ENCODE measurements around the gene MBD6.

DNA sequence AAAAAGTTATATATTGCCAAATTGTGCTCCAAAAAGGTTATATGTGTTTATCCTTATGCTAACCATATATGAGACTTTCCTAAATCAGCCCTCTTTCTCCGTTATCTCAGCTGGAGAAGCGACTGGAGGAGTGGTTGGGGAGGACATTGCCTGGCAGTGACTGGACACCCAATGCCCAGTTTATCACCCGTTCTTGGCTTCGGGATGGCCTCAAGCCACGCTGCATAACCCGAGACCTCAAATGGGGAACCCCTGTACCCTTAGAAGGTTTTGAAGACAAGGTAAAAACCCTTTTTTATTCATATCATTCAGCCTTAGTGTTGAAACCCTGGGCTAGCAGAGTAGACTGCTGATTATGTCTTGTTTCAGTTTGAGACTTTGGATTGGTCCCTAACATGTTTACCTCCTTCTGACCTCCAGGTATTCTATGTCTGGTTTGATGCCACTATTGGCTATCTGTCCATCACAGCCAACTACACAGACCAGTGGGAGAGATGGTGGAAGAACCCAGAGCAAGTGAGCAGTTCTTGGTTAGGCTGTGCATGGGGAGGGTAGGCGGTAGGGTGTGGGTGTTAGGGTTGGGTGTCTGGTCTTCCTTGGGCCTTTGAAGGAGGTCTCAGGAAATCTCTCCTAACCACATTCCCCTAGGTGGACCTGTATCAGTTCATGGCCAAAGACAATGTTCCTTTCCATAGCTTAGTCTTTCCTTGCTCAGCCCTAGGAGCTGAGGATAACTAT, 10.9 kb upstream of the MBD6 start:
- no peak for TF ChIP-seq POLR2A (IDR thresholded peaks at IDR 0.05)
- TF ChIP-seq, protein P1, sequence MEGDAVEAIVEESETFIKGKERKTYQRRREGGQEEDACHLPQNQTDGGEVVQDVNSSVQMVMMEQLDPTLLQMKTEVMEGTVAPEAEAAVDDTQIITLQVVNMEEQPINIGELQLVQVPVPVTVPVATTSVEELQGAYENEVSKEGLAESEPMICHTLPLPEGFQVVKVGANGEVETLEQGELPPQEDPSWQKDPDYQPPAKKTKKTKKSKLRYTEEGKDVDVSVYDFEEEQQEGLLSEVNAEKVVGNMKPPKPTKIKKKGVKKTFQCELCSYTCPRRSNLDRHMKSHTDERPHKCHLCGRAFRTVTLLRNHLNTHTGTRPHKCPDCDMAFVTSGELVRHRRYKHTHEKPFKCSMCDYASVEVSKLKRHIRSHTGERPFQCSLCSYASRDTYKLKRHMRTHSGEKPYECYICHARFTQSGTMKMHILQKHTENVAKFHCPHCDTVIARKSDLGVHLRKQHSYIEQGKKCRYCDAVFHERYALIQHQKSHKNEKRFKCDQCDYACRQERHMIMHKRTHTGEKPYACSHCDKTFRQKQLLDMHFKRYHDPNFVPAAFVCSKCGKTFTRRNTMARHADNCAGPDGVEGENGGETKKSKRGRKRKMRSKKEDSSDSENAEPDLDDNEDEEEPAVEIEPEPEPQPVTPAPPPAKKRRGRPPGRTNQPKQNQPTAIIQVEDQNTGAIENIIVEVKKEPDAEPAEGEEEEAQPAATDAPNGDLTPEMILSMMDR (IDR thresholded peaks at IDR 0.05), result no peak
